Stomach smooth muscle (tissue), 2 donors: ENCODE data around the gene PLXNB2.

Experiments
- H3K27ac ChIP-seq: one replicate; pipeline ENCODE4 v1.7.0; 2013; ENCODE audit warnings: mild to moderate bottlenecking, low read length, inconsistent platforms
- H3K27me3 ChIP-seq, 2 donors: one replicate each; pipeline ENCODE4 v1.7.0; 2013; ENCODE audit warnings: low read length in 2 of 2; ENCODE audit not compliant: insufficient read depth in 2 of 2, control insufficient read depth in 1 of 2
- H3K36me3 ChIP-seq, 2 donors: one replicate each; pipeline ENCODE4 v1.7.0; 2013; ENCODE audit warnings: low read length in 2 of 2; ENCODE audit not compliant: control insufficient read depth in 2 of 2, insufficient read depth in 2 of 2
- H3K4me1 ChIP-seq: one replicate; pipeline ENCODE4 v1.7.0; 2013; ENCODE audit warnings: low read length; ENCODE audit not compliant: control insufficient read depth, insufficient read depth
- H3K4me3 ChIP-seq, 2 donors: one replicate each; pipeline ENCODE4 v1.7.0; 2013; ENCODE audit warnings: low read length in 2 of 2
- H3K9ac ChIP-seq, 2 donors: one replicate each; pipeline ENCODE4 v1.7.0; 2013; ENCODE audit warnings: low read length in 2 of 2, mild to moderate bottlenecking in 1 of 2
- H3K9me3 ChIP-seq, 2 donors: one replicate each; pipeline ENCODE4 v1.7.0; 2013; ENCODE audit warnings: low read length in 2 of 2; ENCODE audit not compliant: control insufficient read depth in 2 of 2
- donor health status: healthy.
- donor health status: Pancreatic carcinoma.

Gene PLXNB2

DNA sequence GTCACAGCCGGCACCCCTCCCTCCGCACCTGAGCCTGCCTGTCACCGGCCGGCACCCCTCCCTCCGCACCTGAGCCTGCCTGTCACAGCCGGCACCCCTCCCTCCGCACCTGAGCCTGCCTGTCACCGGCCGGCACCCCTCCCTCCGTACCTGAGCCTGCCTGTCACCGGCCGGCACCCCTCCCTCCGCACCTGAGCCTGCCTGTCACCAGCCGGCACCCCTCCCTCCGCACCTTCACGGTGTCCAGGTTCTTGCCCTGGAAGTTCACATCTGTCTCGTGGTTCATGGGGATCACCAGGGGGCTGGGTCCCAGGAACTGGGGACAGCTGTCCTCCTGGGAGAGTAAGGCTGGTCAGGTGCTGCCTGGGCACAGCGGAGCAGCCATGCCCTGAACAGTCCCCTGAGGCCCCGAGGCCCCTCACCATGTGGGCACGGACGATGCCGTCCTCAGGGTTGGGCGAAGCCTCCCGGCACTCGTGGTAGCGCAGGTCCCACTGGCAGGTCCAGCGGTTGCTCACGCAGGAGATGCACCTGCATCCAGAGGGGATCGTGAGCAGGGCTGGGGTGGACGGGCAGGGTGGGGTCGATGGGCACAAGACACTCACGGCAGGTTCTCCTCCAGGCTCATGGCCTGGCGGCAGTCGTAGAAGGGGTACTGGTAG lies 21.7 kb downstream of the PLXNB2 start:
- H3K36me3 ChIP-seq: peaks cover 48 to 50% of the 10 kb centered on the region in 2 donors
- no peaks in the 10 kb centered on the region for H3K9me3 ChIP-seq
- H3K4me1 ChIP-seq: peaks cover 8% of the 10 kb centered on the region
- no peak overlapping the region for H3K27ac ChIP-seq
- no peak overlapping the region for H3K9ac ChIP-seq
- H3K27me3 ChIP-seq: no peaks in the 10 kb centered on the region
- H3K4me3 ChIP-seq: no peak overlapping the region

DNA sequence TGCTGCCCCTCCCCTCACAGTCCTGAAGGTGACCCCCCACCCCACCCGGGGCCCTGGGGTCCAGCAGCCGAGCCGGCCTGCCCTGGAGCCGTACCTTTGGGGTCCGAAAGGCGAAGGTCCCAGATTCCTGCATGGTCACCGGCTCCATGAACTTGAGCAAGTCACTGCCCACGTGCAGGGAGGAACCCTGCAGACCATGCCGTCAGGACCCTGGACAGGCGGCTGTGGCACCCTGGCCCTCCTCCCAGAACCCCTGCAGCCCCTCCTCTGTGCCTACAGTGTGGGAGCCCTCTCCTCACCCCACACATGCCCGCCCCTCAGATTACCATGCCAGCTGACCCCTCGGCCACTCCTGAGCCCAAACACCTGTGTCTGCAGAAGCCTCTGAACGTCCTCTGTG lies 23.0 kb downstream of the PLXNB2 start:
- Histone ChIP-seq H3K27me3 (no peaks in the 10 kb centered on the region), H3K9ac (no peak overlapping the region), H3K4me1 (peaks cover 8% of the 10 kb centered on the region), H3K36me3 (peaks cover 48% of the 10 kb centered on the region in 2 donors), H3K9me3 (no peaks in the 10 kb centered on the region), H3K4me3 (no peak overlapping the region), H3K27ac (no peak overlapping the region)

DNA sequence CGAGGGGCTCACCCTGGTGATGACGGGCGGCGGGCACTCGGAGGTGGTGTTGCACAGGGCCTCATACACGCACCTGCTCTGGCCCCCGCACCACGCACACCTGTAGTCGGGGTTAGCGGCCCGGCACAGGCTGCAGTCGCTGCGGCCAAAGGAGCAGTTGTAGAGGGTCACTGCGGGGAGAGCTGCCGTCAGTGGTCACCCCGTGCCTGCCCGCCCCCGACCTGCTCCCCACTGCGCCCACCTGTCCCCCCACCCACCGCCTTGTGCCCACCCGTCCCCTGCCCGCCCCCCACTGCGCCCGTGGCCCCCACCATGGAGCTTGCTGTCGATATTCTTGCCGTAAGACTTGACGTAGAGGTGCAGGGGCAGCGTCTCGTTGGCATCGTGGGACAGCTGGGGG lies 23.6 kb downstream of the PLXNB2 start:
- Histone ChIP-seq H3K4me1 (peaks cover 8% of the 10 kb centered on the region), H3K4me3 (no peak overlapping the region), H3K27me3 (no peaks in the 10 kb centered on the region), H3K36me3 (peaks cover 47 to 48% of the 10 kb centered on the region in 2 donors), H3K9me3 (no peaks in the 10 kb centered on the region), H3K9ac (no peak overlapping the region), H3K27ac (no peak overlapping the region)

DNA sequence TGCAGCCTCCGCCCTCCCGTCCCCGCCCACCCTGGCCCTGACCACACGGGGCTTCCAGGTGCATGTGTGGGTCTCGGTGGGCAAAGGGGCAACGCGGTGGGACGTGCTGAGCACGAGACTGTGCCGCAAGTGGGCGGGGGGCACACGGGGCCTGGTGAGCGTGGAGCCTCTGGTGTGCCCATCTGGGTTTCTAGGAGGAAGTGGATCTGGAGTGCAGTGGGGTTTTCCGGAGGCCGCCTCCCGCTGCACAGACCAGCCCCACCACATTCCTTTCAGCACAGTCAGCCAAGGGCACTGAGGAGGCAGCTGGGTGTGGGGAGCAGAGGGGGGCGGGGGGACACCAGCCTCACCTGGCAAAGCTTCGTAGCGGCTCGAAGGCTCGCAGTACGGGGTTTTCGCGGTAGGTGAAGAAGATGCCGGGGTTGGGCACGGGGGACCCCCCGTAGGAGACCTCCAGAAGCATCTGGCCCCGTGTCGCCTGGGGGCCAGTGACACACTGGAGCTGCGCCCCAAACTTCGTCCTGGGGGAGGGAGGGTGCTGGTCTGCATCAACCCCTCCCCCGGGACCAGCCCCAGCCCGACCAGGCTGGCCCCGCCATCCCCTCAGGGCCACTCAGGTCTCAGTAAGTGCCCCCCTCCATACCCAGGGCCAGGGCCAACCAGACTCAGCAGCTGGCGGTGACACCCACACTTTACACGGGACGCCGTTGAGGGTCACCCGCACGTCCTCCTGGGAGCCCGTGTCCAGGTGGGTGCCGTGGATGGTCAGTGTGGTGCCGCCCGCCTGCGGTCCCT lies 24.9 kb downstream of the PLXNB2 start:
- no peak overlapping the region for H3K4me3 ChIP-seq
- H3K27ac ChIP-seq: no peak overlapping the region
- H3K36me3 ChIP-seq: peaks cover 47 to 51% of the 10 kb centered on the region in 2 donors
- no peak overlapping the region for H3K9ac ChIP-seq
- H3K4me1 ChIP-seq: peaks cover 8% of the 10 kb centered on the region
- no peaks in the 10 kb centered on the region for H3K27me3 ChIP-seq
- H3K9me3 ChIP-seq: no peaks in the 10 kb centered on the region

DNA sequence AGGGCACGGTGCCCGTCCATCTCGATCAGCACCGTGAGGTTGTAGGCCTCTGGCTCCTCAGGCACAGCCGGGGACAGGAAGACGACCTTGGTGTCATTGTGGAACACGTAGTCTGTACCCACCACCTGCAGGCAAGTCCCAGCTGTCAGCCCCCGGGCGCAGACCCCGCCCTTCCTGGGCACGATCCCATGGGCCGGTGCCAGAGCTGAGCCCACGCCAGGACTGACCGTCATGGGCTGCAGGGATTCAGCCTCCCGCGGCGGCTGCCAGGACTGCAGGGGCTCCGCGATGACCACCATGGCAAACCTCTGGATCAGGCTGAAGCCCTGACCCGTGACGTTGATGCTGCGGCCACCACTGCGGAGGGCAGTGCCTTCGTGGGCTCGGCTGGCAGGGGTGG lies 25.5 kb downstream of the PLXNB2 start:
- no peak overlapping the region for H3K4me3 ChIP-seq
- H3K36me3 ChIP-seq: peaks cover 50 to 55% of the 10 kb centered on the region in 2 donors
- H3K27me3 ChIP-seq: no peaks in the 10 kb centered on the region
- no peak overlapping the region for H3K27ac ChIP-seq
- H3K4me1 ChIP-seq: peaks cover 8% of the 10 kb centered on the region
- H3K9me3 ChIP-seq: no peaks in the 10 kb centered on the region
- no peak overlapping the region for H3K9ac ChIP-seq

DNA sequence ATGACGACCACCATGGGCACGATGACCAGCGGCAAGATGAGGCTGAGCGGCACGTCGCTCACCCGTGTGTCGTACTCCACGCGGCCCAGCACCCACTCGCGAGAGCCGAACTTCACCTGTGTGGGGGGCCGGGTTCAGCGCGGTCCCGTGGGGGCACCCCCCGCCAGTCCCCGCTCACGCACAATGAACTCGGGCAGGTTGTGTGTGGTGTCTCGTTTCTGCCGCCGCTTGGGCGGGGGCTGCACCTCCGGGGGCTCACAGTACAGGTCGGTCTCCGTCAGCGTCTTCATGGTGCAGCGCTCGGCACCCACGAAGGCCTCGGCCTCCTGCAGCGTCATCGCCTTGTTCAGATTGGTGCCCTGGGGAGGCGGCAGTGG lies 26.1 kb downstream of the PLXNB2 start:
- no peak overlapping the region for H3K27ac ChIP-seq
- H3K9me3 ChIP-seq: no peaks in the 10 kb centered on the region
- no peak overlapping the region for H3K4me3 ChIP-seq
- no peak overlapping the region for H3K9ac ChIP-seq
- H3K36me3 ChIP-seq: peaks cover 53 to 55% of the 10 kb centered on the region in 2 donors
- H3K4me1 ChIP-seq: peaks cover 9% of the 10 kb centered on the region
- H3K27me3 ChIP-seq: no peaks in the 10 kb centered on the region

DNA sequence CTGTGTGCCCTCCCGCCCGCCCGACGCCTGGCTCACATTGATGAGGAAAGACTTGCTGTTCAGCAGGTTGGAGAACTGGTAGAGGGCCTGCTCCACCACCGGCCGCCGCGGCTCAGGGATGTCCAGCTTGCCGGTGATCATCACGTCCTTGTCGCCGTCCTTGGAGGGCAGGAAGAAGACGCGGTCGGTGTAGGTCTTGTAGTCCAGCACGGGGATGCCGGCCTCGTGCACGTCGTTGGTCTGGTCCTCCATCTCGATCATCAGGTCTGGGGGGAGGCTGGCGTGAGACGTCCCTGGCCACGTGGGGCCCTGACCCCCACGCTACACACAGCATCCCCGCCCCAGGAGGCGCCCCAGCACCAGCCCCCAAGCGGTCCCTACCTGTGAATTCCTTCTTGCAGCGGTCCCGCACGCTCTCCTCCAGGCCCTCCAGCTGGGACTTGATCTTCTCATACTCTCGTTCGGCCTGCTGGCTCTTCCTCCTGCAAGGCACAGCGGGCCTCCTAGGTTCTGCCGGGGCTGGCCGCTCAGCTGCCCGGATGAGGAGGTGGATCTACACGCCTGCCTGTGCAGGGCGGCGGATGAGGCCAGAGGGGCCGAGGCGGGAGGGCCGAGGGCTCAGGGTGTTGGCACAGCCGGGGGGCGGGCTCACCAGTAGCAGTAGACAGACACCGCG lies 26.6 kb downstream of the PLXNB2 start:
- Histone ChIP-seq H3K4me3 (no peak overlapping the region), H3K4me1 (peaks cover 11% of the 10 kb centered on the region), H3K27ac (no peak overlapping the region), H3K9me3 (no peaks in the 10 kb centered on the region), H3K27me3 (no peaks in the 10 kb centered on the region), H3K36me3 (peaks cover 51 to 52% of the 10 kb centered on the region in 2 donors), H3K9ac (no peak overlapping the region)

DNA sequence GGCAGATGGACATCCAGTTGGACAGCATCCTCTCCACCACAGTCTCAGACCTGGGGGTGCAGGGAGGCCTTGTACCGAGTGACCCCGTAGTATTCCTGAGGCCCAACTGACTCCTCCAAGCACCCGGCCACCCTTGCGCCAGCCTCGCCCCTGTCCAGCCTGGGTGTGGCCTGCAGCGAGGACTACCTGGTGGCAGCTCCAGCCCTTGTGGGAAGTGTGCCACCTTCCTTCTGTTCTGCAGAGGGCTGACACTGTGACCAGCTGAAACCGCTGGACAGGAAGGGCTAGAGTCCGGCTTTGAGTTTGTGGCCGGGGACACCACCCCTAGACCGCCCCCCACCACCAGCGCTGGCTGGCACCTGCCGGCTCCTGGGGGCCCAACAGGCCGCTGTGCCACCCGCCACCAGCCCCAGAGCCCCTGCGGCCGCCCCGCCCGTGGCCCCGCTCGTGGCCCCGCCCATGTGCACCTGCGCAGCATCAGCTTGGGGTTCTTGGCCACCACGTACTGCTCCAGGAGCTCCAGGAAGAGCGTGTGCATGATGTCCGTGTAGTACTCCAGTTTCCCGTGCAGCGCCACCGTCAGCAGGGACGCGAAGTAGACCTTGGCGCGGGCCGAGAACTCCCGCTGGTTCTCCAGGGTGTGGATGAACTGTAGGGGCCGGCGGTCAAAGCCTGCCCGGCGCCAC lies 27.3 kb downstream of the PLXNB2 start:
- Histone ChIP-seq H3K36me3 (peaks cover 48 to 49% of the 10 kb centered on the region in 2 donors), H3K4me1 (peaks cover 12% of the 10 kb centered on the region), H3K27me3 (no peaks in the 10 kb centered on the region), H3K27ac (no peak overlapping the region), H3K4me3 (no peak overlapping the region), H3K9ac (no peak overlapping the region), H3K9me3 (no peaks in the 10 kb centered on the region)

DNA sequence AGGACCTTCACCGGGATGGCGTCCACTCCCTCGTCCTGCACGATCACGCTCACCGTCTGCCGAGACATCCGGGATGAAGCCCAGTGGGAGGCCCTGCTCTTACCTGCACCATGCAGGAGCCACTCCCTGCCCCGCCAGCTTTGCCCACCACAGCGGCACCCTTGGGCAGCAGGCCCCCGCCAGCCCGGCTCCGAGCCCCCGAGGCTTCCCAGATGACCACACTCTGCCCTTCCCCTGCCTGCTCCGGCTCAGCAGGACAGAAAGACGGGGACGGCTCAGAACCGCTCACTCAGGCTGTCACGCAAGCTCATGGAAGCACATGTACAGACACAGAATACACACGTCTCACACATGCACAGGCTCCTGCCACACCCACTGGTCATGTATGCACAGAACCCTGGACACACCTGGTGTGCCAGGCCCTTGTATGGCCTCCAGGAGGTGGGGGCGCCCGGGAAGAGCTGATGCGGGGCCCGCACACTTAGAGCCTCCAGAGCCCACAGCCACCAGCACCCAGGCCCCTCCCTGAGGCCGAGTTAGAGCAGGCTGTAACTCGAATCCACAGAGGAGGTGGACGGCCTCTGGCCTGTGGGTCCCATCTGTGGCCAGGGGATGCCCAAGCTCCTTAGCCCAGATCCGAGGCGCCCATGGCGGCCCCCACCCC lies 28.4 kb downstream of the PLXNB2 start:
- Histone ChIP-seq H3K9me3 (no peaks in the 10 kb centered on the region), H3K4me3 (no peak overlapping the region), H3K36me3 (peaks cover 44 to 51% of the 10 kb centered on the region in 2 donors), H3K27ac (no peak overlapping the region), H3K4me1 (peaks cover 16% of the 10 kb centered on the region), H3K9ac (no peak overlapping the region), H3K27me3 (no peaks in the 10 kb centered on the region)

DNA sequence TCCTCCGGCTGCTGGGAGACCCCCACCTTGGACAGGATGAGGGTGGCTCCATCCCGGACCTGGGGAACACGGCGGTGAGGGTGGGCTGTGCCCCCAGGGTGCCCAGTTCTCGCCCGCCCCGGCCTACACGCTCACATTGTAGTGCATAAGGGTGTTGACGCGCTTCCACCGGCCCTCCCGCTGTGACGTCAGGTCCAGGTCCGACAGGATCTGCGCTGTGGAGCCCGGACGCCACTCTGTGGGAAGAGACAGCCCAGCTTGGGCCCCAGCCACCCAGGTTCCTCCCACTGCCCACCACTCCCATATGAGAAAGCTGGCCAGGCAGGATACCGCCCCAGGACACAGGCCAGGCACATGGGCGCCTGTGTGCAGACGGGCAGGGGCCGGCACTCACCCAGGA lies 29.0 kb downstream of the PLXNB2 start:
- H3K4me3 ChIP-seq: no peak overlapping the region
- H3K9ac ChIP-seq: no peak overlapping the region
- H3K36me3 ChIP-seq: peaks cover 44 to 49% of the 10 kb centered on the region in 2 donors
- no peaks in the 10 kb centered on the region for H3K9me3 ChIP-seq
- peaks cover 19% of the 10 kb centered on the region for H3K4me1 ChIP-seq
- H3K27me3 ChIP-seq: no peaks in the 10 kb centered on the region
- H3K27ac ChIP-seq: no peak overlapping the region
